ENCODE data around the gene CCM2.
"Not testable (repeated sequence)": the region's sequence is repeated elsewhere in the genome, so short reads cannot be mapped to it uniquely, and the experiment has no call there.

The CCM2 gene

DNA sequence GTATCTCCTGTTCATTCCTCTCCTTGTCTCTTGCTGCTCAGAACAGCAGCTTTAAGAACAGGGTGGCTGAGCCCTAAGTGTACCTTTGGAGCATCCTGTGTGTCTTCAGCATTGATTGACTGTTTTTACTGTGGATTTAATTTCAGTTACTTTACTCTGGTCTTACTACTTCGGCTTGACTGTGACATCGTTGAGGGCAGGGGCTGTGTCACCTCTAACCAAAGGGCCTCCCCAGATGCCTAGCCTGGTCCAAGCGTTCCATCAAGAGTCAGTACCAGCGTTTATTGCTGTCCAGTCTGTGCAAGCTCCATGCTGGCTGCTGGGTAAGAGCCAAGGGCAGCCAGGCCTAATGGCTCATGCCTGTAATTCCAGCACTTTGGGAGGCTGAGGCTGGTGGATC lies 32.4 kb downstream of the CCM2 start:
- DNase-seq (ENCODE audit: low read depth in 1 of 2, low spot score in 1 of 2) = no peak

GRCh38 chr7:45033261-45033930 lies 33.4 kb downstream of the CCM2 start:
- no peak for DNase-seq (ENCODE audit: low read depth in 1 of 2, low spot score in 1 of 2)

- DNase-seq (ENCODE audit: low read depth in 1 of 2, low spot score in 1 of 2) = no peak
Measured at GRCh38 chr7:45033931-45034290, 33.9 kb downstream of the CCM2 start.

- not testable (repeated sequence) for DNase-seq (ENCODE audit: low read depth in 1 of 2, low spot score in 1 of 2)
Measured at GRCh38 chr7:45034710-45035109, 34.7 kb downstream of the CCM2 start.

DNA sequence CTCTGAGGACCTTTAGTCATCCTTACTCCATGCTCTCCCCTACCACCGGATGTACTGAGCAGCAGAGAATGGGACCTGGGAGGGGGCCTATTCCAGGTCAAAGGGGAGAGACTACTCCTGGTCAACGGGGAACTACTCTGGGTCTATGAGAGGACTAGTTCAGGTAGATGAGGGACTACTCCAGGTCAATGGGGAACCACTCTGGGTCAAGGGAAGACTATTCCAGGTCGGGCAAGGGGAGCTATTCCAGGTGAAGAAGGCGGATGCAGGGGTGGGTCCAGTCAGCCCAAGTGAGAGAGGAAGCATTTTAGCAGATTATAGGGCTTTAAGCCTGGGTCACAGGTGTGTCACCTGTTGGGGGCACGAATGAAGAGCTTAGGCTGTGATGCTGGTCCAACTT lies 35.4 kb downstream of the CCM2 start:
- no peak for DNase-seq (ENCODE audit: low read depth in 1 of 2, low spot score in 1 of 2)

DNA sequence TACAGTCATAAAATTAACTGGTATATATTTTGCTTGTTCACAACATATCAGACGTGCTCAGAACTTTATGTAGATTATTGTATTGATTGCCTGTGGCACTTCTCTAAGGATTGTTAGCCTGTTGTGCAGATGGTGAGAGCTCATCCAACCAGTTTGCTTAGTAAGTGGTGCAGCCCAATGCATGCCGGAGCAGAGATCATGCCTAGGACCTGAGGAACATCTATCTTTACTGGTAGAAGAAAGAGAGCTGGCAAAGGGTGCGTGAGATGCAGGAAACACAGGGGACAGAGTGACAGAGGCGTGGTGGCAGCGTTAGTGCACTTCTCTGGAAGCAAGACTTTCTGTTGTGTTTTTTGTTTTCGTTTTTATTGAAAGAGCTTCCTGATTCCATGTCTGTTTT lies 35.9 kb downstream of the CCM2 start:
- DNase-seq (ENCODE audit: low read depth in 1 of 2, low spot score in 1 of 2) = no peak

GRCh38 chr7:45036317-45036716 lies 36.3 kb downstream of the CCM2 start:
- no peak for DNase-seq (ENCODE audit: low read depth in 1 of 2, low spot score in 1 of 2)

DNA sequence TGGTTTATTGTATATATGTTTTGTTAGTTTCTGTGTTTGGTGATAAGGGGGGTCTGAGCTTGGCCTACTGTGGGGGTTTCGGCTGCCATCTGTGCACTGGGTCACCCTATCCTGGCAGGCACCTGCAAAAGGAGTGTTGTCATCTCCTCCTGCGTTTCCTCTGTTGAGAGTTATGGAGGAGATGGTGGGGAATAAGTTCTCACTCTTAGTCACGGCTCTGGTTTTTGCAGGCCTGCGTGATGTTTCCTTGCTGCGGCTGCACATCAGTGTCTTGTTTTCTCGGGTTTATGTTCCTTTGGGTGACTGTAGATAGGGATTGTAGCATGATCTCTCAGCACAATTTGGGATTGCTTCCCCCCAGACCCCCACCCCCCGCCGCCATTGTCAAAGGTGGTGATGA lies 36.8 kb downstream of the CCM2 start:
- no peak for DNase-seq (ENCODE audit: low read depth in 1 of 2, low spot score in 1 of 2)

DNA sequence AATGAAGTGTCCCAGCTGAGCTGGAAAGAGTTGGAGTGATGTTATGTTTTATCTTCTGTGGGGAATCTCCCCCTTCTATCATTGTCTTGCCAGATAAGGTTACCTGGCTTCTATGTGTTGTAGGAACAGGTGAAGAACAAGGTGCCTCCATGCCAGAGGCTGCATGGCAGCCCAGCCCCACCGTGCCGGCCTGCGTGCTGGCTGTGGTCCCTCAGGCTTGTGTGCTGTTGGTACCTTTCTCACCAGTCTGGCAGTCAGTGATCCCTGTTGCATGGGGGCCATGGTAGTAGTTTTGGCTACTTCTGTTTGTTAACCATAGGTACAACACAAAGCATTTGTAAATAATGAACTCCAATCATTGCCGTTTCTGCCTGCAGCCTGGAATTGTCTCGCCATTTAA lies 37.9 kb downstream of the CCM2 start:
- DNase-seq (ENCODE audit: low read depth in 1 of 2, low spot score in 1 of 2) = no peak

- no peak for DNase-seq (ENCODE audit: low read depth in 1 of 2, low spot score in 1 of 2)
Measured at GRCh38 chr7:45039106-45039505, 39.1 kb downstream of the CCM2 start.

- DNase-seq (ENCODE audit: low read depth in 1 of 2, low spot score in 1 of 2) = no peak
Measured at GRCh38 chr7:45044338-45044737, 44.3 kb downstream of the CCM2 start.

- DNase-seq (ENCODE audit: low read depth in 1 of 2, low spot score in 1 of 2) = no peak
Measured at GRCh38 chr7:45048748-45049147, 48.7 kb downstream of the CCM2 start.

DNA sequence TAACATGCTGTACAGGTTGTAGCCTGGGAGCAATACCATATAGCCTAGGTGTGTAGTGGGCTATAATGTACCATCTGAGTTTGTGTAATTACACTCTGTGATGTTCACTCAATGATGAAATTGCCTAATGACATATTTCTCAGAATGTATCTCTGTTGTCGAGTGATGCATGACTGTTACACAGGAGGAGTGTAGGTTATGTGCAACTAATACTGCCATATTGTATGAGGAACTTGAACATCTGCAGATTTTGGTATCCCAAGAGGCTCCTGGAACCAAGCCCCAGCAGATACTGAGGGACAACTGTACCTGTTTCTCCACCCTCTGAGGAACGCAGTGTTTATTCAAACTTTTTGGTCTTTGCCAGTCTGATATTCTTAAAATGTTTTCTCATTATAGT lies 50.2 kb downstream of the CCM2 start:
- no peak for DNase-seq (ENCODE audit: low read depth in 1 of 2, low spot score in 1 of 2)

- no peak for DNase-seq (ENCODE audit: low read depth in 1 of 2, low spot score in 1 of 2)
Measured at GRCh38 chr7:45052011-45052410, 52.0 kb downstream of the CCM2 start.

DNA sequence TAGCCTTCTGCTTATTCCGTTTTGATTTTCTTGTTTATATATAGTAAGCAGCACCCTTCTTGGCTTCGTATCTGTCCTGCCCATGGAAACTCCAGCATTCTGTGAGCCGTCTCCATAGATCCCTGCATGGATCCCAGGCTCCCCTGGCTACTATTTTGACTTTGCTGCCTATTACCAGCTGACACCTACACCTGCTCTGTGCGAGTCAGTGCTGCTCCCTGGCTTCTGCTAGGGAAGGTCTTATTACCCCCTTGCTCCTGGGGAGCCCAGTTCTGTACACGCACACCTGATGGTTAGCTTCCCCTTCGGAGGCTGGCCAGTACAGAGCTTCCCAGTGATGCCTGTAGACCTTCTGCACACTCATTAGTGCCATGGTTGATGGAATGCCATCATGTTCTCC lies 53.4 kb downstream of the CCM2 start:
- no peak for DNase-seq (ENCODE audit: low read depth in 1 of 2, low spot score in 1 of 2)

- no peak for DNase-seq (ENCODE audit: low read depth in 1 of 2, low spot score in 1 of 2)
Measured at GRCh38 chr7:45053941-45054340, 53.9 kb downstream of the CCM2 start.

- DNase-seq (ENCODE audit: low read depth in 1 of 2, low spot score in 1 of 2) = no peak
Measured at GRCh38 chr7:45054442-45054841, 54.4 kb downstream of the CCM2 start.

DNA sequence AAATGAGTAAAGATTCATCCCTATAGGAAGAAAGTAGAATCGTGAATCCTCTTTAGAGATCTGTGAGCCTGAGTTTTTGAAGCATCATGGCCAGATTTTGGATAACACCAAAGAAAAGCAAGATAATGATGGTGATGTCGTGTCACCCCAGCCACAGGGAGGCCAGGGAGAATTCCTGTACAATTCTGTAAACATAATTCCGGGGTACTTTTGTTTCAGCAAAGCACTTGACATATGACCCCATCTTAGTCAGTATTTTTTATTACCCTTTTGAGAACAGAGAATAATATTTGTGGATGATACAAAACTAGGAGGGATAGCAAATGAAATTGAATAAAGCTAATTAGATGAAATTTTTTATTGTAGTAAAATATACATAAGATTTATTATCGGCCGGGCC lies 55.0 kb downstream of the CCM2 start:
- no peak for DNase-seq (ENCODE audit: low read depth in 1 of 2, low spot score in 1 of 2)

DNA sequence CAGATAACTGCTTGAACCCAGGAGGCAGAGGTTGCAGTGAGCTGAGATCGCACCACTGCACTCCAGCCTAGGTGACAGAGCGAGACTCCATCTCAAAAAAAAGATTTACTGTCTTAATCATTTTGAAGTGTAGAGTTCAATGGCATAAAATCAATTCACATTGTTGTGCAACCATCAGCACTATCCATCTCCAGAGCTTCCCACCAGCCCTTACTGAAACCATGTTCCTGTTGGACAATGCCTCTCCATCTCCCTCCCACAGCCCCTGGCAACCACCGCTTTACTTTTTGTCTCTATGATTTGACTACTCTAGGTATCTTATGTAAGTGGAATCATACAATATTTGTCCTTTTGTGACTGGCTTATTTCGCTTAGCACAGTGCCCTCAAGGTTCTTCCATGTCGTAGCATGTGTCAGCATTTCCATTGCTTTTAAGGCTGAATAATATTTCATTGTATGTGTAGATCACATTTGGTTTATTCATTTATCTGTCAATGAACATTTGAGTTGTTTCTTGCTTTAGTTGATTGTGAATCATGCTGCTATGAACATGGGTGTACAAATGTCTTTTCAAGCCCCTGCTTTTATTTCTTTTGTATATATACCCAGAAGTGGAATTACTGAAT lies 55.7 kb downstream of the CCM2 start:
- DNase-seq (ENCODE audit: low read depth in 1 of 2, low spot score in 1 of 2) = no peak

- DNase-seq (ENCODE audit: low read depth in 1 of 2, low spot score in 1 of 2) = no peak
Measured at GRCh38 chr7:45057878-45058277, 57.9 kb downstream of the CCM2 start.

DNA sequence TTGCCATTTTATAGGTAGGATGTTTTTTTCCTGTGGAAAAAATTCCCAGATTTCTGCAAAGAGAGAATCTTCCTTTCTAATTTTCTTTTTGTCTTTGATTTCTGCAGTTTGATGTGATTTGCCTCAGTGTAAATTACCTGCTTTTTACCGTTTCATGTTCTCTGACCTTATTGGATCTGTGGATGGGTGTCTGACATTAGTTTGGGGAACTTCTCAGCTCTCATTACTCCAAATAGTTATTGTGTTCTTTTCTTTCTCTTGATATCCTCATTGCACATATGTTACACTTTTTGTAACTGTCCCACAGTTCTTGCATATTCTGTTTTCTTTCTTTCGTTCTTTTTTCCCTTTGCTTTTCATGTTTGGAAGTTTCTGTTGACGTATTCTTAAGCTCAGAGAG lies 60.3 kb downstream of the CCM2 start:
- DNase-seq (ENCODE audit: low read depth in 1 of 2, low spot score in 1 of 2) = no peak

DNA sequence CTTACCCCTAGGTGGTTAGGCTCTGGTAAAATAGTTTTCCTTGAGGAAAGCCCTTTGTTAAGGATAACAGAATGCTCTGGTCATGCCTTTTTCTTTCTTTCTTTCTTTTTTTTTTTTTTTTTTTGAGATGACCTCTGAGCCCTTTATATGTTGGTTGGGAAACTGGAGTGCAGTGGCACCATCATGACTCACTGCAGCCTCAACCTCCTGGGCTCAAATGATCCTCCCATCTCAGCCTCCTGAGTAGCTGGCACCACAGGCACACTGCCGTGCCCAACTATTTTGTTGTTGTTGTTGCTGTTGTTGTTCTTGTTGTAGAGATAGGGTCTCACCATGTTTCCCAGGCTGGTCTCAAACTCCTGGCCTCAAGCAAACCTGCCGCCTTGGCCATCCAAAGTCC lies 61.4 kb downstream of the CCM2 start:
- no peak for DNase-seq (ENCODE audit: low read depth in 1 of 2, low spot score in 1 of 2)

DNA sequence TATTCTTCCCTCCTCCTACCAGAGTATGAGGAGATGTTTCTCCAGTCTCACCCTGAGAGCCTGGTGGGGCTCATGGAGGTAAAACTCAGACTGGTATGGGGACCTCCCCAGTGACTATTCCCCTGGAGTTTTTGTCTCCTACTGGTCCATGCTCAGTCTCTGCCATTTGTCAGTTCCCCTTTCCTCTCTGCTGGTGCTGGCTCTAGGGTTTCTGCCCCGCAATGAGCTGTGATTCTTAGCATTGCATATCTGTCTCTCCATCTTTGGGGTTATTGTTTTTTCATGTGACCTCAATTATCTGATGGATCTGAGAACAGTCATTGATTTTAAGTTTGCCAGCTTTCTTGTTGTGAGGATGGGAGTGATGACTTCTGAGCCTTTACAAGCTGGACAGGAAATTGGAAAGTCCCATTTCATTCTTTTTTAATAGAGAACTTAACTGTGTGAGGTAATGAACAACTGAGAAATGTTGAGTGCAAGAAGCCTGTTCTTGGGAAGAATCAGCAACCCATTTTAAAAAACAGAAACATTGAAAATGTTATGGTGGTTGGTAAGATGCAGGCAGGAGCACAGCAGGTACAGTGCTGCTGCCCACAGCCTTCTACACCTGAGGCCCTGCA lies 61.9 kb downstream of the CCM2 start:
- DNase-seq (ENCODE audit: low read depth in 1 of 2, low spot score in 1 of 2) = no peak

All from activated CD4-positive, alpha-beta T cell treated with anti-CD3 and anti-CD28 coated beads, Interleukin-2, amount 50 U/mL, for 24 hours (primary cell).